GM12878 (cell line): ENCODE data around the gene ARL5C. TPM values are rescaled to one million over a fixed set of nuclear protein-coding genes. Genes with fewer than 3 reads are reported as not detected.

Experiments used
- ATAC-seq: fragments of 200-7000 bp; cut with Tn5 transposase; 3 replicates; pipeline ENCODE4 v1.9.1; 2020; ENCODE audit warnings: mild to moderate bottlenecking, moderate library complexity
- BruUV-seq: library from RNA; stranded (reverse); fragments of 400-500 nt; replicated peaks from 2 replicates; lab custom pipeline; 2021; lab: Mats Ljungman, UMichigan
- CTCF ChIA-PET: fragments of 300-600 bp; sonication (Branson Sonifier 250); formaldehyde crosslinking; extraction: SDS; loops from one replicate; lab custom pipeline; 2021; ENCODE audit warnings: inconsistent platforms; lab: Yijun Ruan, JAX
- POLR2A ChIA-PET: fragments of 350-600 bp; formaldehyde crosslinking; extraction: SDS; loops from one replicate; lab custom pipeline; 2021; ENCODE audit warnings: inconsistent platforms; lab: Charles Lee
- RAD21 ChIA-PET: fragments of 300-600 bp; sonication (Branson Sonifier 250); formaldehyde crosslinking; loops from one replicate; lab custom pipeline; 2023; ENCODE audit warnings: antibody characterized with exemption; ENCODE audit not compliant: unreplicated experiment; lab: Charles Lee
- SMC1A ChIA-PET: fragments of 300-600 bp; sonication (Branson Sonifier 250); formaldehyde crosslinking; loops from one replicate; lab custom pipeline; 2023; ENCODE audit not compliant: unreplicated experiment, uncharacterized antibody; lab: Charles Lee
- DNase-seq: peaks from one replicate; pipeline ENCODE4 v3.0.0-alpha.2; 2011; ENCODE audit warnings: low read depth, low spot score
- FAIRE-seq: peaks from 3 replicates; lab custom pipeline; 2011; peaks lifted over from hg19 to GRCh38; lab: Jason Lieb, UNC
- H2AFZ ChIP-seq: 2 replicates; pipeline ENCODE4 v1.6.0; 2011; ENCODE audit warnings: low read depth, low read length, control low read depth; ENCODE audit not compliant: control insufficient read depth
- H3K27ac ChIP-seq: 2 replicates; pipeline ENCODE4 v1.5.1; 2011; ENCODE audit warnings: control low read depth; ENCODE audit not compliant: control insufficient read depth, insufficient read depth
- H3K27me3 ChIP-seq, 2 experiments: replicated peaks in 1 of 2; 2 replicates each; pipeline versions ENCODE4 v1.6.0 to v1.6.1; 2011; ENCODE audit warnings: low read length in 1 of 2; ENCODE audit not compliant: control insufficient read depth in 2 of 2, insufficient read depth in 2 of 2
- H3K36me3 ChIP-seq, 2 experiments: 2 replicates each; pipeline ENCODE4 v1.5.1; 2011; ENCODE audit warnings: low read length in 1 of 2; ENCODE audit not compliant: control insufficient read depth in 2 of 2, insufficient read depth in 2 of 2
- H3K4me1 ChIP-seq: 2 replicates; pipeline ENCODE4 v1.6.1; 2011; ENCODE audit warnings: mild to moderate bottlenecking, low read length, moderate library complexity, mixed read lengths; ENCODE audit not compliant: control insufficient read depth, insufficient read depth
- H3K4me2 ChIP-seq: 2 replicates; pipeline ENCODE4 v1.6.0; 2011; ENCODE audit warnings: control low read depth; ENCODE audit not compliant: control insufficient read depth, insufficient read depth
- H3K4me3 ChIP-seq: fragments of 200-600 bp; sonication (generic); 2 replicates; pipeline ENCODE4 v1.5.1; 2016
- H3K79me2 ChIP-seq: 2 replicates; pipeline ENCODE4 v1.6.0; 2011; ENCODE audit warnings: low read length; ENCODE audit not compliant: control insufficient read depth, insufficient read depth
- H3K9ac ChIP-seq: 2 replicates; pipeline ENCODE4 v1.8.0; 2011; ENCODE audit warnings: low read length, control low read depth, mixed read lengths; ENCODE audit not compliant: control insufficient read depth, insufficient read depth
- H3K9me3 ChIP-seq: replicated peaks from 3 replicates; pipeline ENCODE4 v1.5.1; 2011; ENCODE audit warnings: mild to moderate bottlenecking, low read length; ENCODE audit not compliant: control insufficient read depth, insufficient read depth
- H4K20me1 ChIP-seq: 2 replicates; pipeline ENCODE4 v1.6.0; 2011; ENCODE audit not compliant: control insufficient read depth, insufficient read depth
- BHLHE40 ChIP-seq, 2 experiments: fragments of 450-650 bp in 1 of 2; IDR thresholded peaks; 2 replicates each; pipeline ENCODE4 v1.6.1; 2011 to 2017; ENCODE audit warnings: low read depth in 2 of 2, borderline replicate concordance in 1 of 2, improper control_type of control experiment in 1 of 2, low read length in 1 of 2, mild to moderate bottlenecking in 1 of 2
- DPF2 ChIP-seq: fragments of 450-650 bp; IDR thresholded peaks from 2 replicates; pipeline ENCODE4 v1.6.1; 2017; ENCODE audit warnings: mild to moderate bottlenecking
- PAX5 ChIP-seq: IDR thresholded peaks from 2 replicates; pipeline ENCODE4 v1.6.1; 2011; ENCODE audit warnings: low read depth, low read length, borderline replicate concordance
- RB1 ChIP-seq: fragments of 450-650 bp; formaldehyde crosslinking; IDR thresholded peaks from 2 replicates; pipeline ENCODE4 v1.6.1; 2017; ENCODE audit warnings: mild to moderate bottlenecking, borderline replicate concordance
- STAT1 ChIP-seq: fragments of 450-650 bp; conservative IDR thresholded peaks from 2 replicates; pipeline ENCODE4 v1.6.1; 2014; ENCODE audit warnings: antibody characterized with exemption, mild to moderate bottlenecking
- WGBS: methylation state at CpG from one replicate; pipeline ENCODE4 v1.1.6; 2016; ENCODE audit warnings: low lambda C conversion rate; ENCODE audit not compliant: insufficient replicate concordance, insufficient coverage; ENCODE audit errors: missing lambda C conversion rate; 5-methylcytosine and 5-hydroxymethylcytosine counted together
- in situ Hi-C: fragments of 300-500 bp; cut with MboI; formaldehyde crosslinking; loops from 9 replicates; pipeline ENCODE4 v1.14.3; 2018; ENCODE audit warnings: mixed read lengths
- intact Hi-C: fragments of 100-400 bp; cut with micrococcal nuclease; formaldehyde crosslinking; loops from one replicate; pipeline ENCODE4 v1.14.2; 2022; ENCODE audit not compliant: unreplicated experiment
- polyA plus RNA-seq, 11 experiments: library from polyadenylated mRNA; depleted of rRNA in 4 of 11; unstranded in 6 of 11; stranded (reverse) in 5 of 11; fragments of >200 nt; fragmentation: Nextera tagmentation in 4 of 11; fragmentation: Illumina TruSeq in 1 of 11; extraction: Ambion mirVana in 4 of 11; extraction: Trizol in 1 of 11; gene quantifications; 1 replicate in 1 of 11; 2 replicates in 10 of 11; pipeline versions ENCODE4 v1.2.1 to v1.2.3, GENCODE V29; 2011 to 2016; ENCODE audit warnings: inconsistent platforms in 2 of 11, missing spikeins in 2 of 11, low read depth in 1 of 11
- total RNA-seq, 4 experiments: library from RNA; depleted of rRNA in 3 of 4; stranded (reverse); fragments of >200 nt in 3 of 4; fragmentation: Illumina TruSeq in 1 of 4; extraction: Trizol in 1 of 4; gene quantifications; 2 replicates each; pipeline versions ENCODE4 v1.2.1 to v1.2.3, GENCODE V29; 2013 to 2021
- TF ChIP-seq, protein P1 (sequence below): IDR thresholded peaks from 2 replicates; pipeline ENCODE4 v1.6.1; 2011; ENCODE audit warnings: low read depth, low read length, improper control_type of control experiment, borderline replicate concordance
- TF ChIP-seq, protein P2 (sequence below): IDR thresholded peaks from 2 replicates; pipeline ENCODE4 v1.6.1; 2012; ENCODE audit warnings: mild to moderate bottlenecking, low read depth, low read length
- TF ChIP-seq, protein P3 (sequence below): fragments of 450-650 bp; formaldehyde crosslinking; IDR thresholded peaks from 2 replicates; pipeline ENCODE4 v1.5.0; 2022; ENCODE audit warnings: mild to moderate bottlenecking, missing genetic modification characterization

The ARL5C gene
- total and polyA plus RNA-seq, 10 of the 15 experiments (the other 5 are each of a cell fraction or from before 2014, with no cell fraction given) = not detected

DNA sequence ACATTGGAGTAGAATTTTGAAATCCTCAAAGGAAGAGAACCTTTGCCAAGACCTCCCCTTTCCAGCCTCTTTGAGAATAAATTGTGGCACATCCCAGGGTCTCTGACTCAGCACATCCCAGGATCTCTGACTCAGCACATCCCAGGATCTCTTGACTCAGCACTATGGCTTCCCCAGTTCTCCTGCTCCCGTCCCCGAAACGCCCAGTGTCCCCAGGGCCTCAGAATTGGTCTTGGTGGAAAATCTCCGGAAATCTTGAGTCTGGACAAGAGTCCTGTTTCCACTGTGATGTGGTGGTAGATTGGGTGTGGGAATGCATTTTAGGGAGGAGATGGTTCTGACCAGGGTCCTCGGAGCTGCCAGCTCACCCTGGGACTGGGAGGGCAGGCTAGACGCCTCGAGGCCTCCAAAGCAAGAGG lies 33.8 kb downstream of the ARL5C start:
- H3K9me3 ChIP-seq = no peaks in the 10 kb centered on the region
- ChIA-PET RAD21 (no interaction called here), CTCF (interaction anchor here (0.7 kb wide), 1 partner anchor 10 kb away, joined by 3 read pairs; no protein-coding TSS in a partner anchor), SMC1A (no interaction called here), POLR2A (no interaction called here)
- no peaks in the 10 kb centered on the region for H3K36me3 ChIP-seq
- H3K4me3 ChIP-seq = no peak overlapping the region
- no peak overlapping the region for H3K27ac ChIP-seq
- DNase-seq (no peak), FAIRE-seq (no peak), ATAC-seq (no peak)
- no peaks in the 10 kb centered on the region for H3K79me2 ChIP-seq
- H3K27me3 ChIP-seq = no peaks in the 10 kb centered on the region; a peak in 1 of 4 replicates
- no peak overlapping the region for H2AFZ ChIP-seq
- TF ChIP-seq PAX5 = no peak
- no peak for TF ChIP-seq BHLHE40 (IDR thresholded peaks at IDR 0.05; ENCODE audit: borderline replicate concordance in 1 of 2, low read depth in 2 of 2, low read length in 1 of 2)
- 23% methylated on average over 7 of the region's 7 CpGs for WGBS
- intact Hi-C loops = no loop called here
- no peak overlapping the region for H3K9ac ChIP-seq
- BruUV-seq = no TSS peak
- H3K4me2 ChIP-seq = no peak overlapping the region
- in situ Hi-C loops = no loop called here
- H4K20me1 ChIP-seq = no peaks in the 10 kb centered on the region
- H3K4me1 ChIP-seq = no peaks in the 10 kb centered on the region

DNA sequence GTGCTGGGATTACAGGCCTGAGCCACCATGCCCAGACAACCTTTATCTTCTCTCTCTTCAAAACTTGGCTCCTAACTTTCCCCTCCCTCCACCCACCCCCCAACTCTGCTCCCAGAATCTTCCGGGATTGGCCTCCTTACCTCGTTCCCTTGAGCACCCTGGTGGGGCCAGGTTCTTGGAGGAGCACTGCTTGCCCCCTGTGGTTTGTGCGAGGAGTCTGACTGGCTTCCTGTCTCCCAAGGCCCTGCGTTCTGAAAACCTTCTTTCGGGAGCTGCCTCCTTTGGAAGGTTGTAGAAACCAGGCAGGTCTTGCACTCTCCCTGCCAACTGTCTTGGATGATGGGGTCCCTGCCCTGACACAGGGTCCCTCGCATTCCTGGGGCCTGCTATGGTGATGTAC lies 34.3 kb downstream of the ARL5C start:
- Histone ChIP-seq H3K9me3 (no peaks in the 10 kb centered on the region), H3K27me3 (no peaks in the 10 kb centered on the region; a peak in 1 of 4 replicates), H3K4me2 (no peak overlapping the region), H3K4me3 (no peak overlapping the region), H3K79me2 (no peaks in the 10 kb centered on the region), H3K4me1 (no peaks in the 10 kb centered on the region), H3K9ac (no peak overlapping the region), H3K36me3 (no peaks in the 10 kb centered on the region), H4K20me1 (no peaks in the 10 kb centered on the region), H3K27ac (no peak overlapping the region), H2AFZ (no peak overlapping the region)
- ChIA-PET POLR2A (no interaction called here), RAD21 (no interaction called here), CTCF (no interaction called here), SMC1A (no interaction called here)
- in situ Hi-C loops = no loop called here
- no peak for DNase-seq
- intact Hi-C loops = no loop called here
- FAIRE-seq = no peak
- 24% methylated on average over 6 of the region's 6 CpGs for WGBS
- no TSS peak for BruUV-seq
- ATAC-seq = no peak
- TF ChIP-seq DPF2 (no peak), STAT1 (no peak), RB1 (no peak)
- TF ChIP-seq, protein P1, sequence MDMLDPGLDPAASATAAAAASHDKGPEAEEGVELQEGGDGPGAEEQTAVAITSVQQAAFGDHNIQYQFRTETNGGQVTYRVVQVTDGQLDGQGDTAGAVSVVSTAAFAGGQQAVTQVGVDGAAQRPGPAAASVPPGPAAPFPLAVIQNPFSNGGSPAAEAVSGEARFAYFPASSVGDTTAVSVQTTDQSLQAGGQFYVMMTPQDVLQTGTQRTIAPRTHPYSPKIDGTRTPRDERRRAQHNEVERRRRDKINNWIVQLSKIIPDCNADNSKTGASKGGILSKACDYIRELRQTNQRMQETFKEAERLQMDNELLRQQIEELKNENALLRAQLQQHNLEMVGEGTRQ = no peak
- TF ChIP-seq, protein P2, sequence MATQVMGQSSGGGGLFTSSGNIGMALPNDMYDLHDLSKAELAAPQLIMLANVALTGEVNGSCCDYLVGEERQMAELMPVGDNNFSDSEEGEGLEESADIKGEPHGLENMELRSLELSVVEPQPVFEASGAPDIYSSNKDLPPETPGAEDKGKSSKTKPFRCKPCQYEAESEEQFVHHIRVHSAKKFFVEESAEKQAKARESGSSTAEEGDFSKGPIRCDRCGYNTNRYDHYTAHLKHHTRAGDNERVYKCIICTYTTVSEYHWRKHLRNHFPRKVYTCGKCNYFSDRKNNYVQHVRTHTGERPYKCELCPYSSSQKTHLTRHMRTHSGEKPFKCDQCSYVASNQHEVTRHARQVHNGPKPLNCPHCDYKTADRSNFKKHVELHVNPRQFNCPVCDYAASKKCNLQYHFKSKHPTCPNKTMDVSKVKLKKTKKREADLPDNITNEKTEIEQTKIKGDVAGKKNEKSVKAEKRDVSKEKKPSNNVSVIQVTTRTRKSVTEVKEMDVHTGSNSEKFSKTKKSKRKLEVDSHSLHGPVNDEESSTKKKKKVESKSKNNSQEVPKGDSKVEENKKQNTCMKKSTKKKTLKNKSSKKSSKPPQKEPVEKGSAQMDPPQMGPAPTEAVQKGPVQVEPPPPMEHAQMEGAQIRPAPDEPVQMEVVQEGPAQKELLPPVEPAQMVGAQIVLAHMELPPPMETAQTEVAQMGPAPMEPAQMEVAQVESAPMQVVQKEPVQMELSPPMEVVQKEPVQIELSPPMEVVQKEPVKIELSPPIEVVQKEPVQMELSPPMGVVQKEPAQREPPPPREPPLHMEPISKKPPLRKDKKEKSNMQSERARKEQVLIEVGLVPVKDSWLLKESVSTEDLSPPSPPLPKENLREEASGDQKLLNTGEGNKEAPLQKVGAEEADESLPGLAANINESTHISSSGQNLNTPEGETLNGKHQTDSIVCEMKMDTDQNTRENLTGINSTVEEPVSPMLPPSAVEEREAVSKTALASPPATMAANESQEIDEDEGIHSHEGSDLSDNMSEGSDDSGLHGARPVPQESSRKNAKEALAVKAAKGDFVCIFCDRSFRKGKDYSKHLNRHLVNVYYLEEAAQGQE = no peak
- TF ChIP-seq, protein P3, sequence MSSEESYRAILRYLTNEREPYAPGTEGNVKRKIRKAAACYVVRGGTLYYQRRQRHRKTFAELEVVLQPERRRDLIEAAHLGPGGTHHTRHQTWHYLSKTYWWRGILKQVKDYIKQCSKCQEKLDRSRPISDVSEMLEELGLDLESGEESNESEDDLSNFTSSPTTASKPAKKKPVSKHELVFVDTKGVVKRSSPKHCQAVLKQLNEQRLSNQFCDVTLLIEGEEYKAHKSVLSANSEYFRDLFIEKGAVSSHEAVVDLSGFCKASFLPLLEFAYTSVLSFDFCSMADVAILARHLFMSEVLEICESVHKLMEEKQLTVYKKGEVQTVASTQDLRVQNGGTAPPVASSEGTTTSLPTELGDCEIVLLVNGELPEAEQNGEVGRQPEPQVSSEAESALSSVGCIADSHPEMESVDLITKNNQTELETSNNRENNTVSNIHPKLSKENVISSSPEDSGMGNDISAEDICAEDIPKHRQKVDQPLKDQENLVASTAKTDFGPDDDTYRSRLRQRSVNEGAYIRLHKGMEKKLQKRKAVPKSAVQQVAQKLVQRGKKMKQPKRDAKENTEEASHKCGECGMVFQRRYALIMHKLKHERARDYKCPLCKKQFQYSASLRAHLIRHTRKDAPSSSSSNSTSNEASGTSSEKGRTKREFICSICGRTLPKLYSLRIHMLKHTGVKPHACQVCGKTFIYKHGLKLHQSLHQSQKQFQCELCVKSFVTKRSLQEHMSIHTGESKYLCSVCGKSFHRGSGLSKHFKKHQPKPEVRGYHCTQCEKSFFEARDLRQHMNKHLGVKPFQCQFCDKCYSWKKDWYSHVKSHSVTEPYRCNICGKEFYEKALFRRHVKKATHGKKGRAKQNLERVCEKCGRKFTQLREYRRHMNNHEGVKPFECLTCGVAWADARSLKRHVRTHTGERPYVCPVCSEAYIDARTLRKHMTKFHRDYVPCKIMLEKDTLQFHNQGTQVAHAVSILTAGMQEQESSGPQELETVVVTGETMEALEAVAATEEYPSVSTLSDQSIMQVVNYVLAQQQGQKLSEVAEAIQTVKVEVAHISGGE (CRISPR knock-in tag) = no peak
